K562 (cell line): Measurements from ENCODE around the gene GAPVD1. TPM values are rescaled to one million over a fixed set of nuclear protein-coding genes. Genes with fewer than 3 reads are reported as not detected.

Experiments
- ATAC-seq: fragments of 200-7000 bp; cut with Tn5 transposase; 3 replicates; pipeline ENCODE4 v1.9.1; 2020; ENCODE audit warnings: moderate library complexity
- BruUV-seq: library from RNA; stranded (reverse); fragments of 400-500 nt; replicated peaks from 2 replicates; lab custom pipeline; 2021; lab: Mats Ljungman, UMichigan
- CTCF ChIA-PET: fragments of 300-600 bp; formaldehyde crosslinking; extraction: SDS; loops from one replicate; lab custom pipeline; 2021; ENCODE audit warnings: low intra/inter-chr PET ratio; lab: Yijun Ruan, JAX
- POLR2A ChIA-PET: fragments of 300-600, 350-650 bp; sonication (Branson Sonifier 250); formaldehyde crosslinking; extraction: SDS; loops from one replicate; lab custom pipeline; 2021; ENCODE audit warnings: antibody characterized with exemption, inconsistent platforms; lab: Yijun Ruan, JAX
- DNase-seq, 4 experiments: peaks; one replicate each; pipeline versions ENCODE4 v3.0.0 to v3.0.0-alpha.2; 2011 to 2018; ENCODE audit warnings: low spot score in 3 of 4, mixed read lengths in 3 of 4; ENCODE audit errors: extremely low read depth in 1 of 4
- FAIRE-seq: peaks from 2 replicates; lab custom pipeline; 2011; peaks lifted over from hg19 to GRCh38; lab: Jason Lieb, UNC
- H2AFZ ChIP-seq: 2 replicates; pipeline ENCODE4 v1.6.0; 2011; ENCODE audit warnings: low read depth, low read length, control low read depth, inconsistent platforms
- H3K27ac ChIP-seq: fragments of 200-600 bp; 3 replicates; pipeline ENCODE4 v1.8.0; 2011; ENCODE audit warnings: low read depth, mild to moderate bottlenecking, control low read depth, inconsistent platforms, low read length, moderate library complexity, mixed read lengths; ENCODE audit errors: extremely low read depth
- H3K27me3 ChIP-seq, 2 experiments: fragments of 300-600 bp in 1 of 2; 2 replicates in 1 of 2; 3 replicates in 1 of 2; pipeline versions ENCODE4 v1.6.0 to v1.8.0; 2011; ENCODE audit warnings: inconsistent platforms in 2 of 2, low read length in 2 of 2, mild to moderate bottlenecking in 1 of 2, mixed read lengths in 1 of 2, moderate library complexity in 1 of 2; ENCODE audit not compliant: control insufficient read depth in 2 of 2, insufficient read depth in 2 of 2
- H3K36me3 ChIP-seq: fragments of 300-600 bp; 3 replicates; pipeline ENCODE4 v1.8.0; 2011; ENCODE audit warnings: mild to moderate bottlenecking, low read length, inconsistent platforms; ENCODE audit not compliant: control insufficient read depth, insufficient read depth
- H3K4me1 ChIP-seq, 2 experiments: fragments of 200-600 bp in 1 of 2; replicated peaks in 1 of 2; 2 replicates in 1 of 2; 3 replicates in 1 of 2; pipeline versions ENCODE4 v1.5.1 to v1.8.0; 2011; ENCODE audit warnings: inconsistent platforms in 2 of 2, low read length in 2 of 2, mild to moderate bottlenecking in 1 of 2, mixed read lengths in 1 of 2, moderate library complexity in 1 of 2; ENCODE audit not compliant: control insufficient read depth in 2 of 2, insufficient read depth in 2 of 2
- H3K4me2 ChIP-seq: 2 replicates; pipeline ENCODE4 v1.6.1; 2011; ENCODE audit warnings: low read length, control low read depth, inconsistent platforms, mixed read lengths; ENCODE audit not compliant: insufficient read depth
- H3K4me3 ChIP-seq: fragments of 200-600 bp; sonication (generic), shearing (Covaris generic); 2 replicates; pipeline ENCODE4 v1.5.1; 2016; ENCODE audit warnings: control low read depth, inconsistent platforms
- H3K79me2 ChIP-seq: fragments of 200-600 bp; 3 replicates; pipeline ENCODE4 v1.8.0; 2011; ENCODE audit warnings: low read length, inconsistent platforms; ENCODE audit not compliant: control insufficient read depth, insufficient read depth
- H3K9ac ChIP-seq, 2 experiments: 2 replicates each; pipeline versions ENCODE4 v1.6.0 to v1.6.1; 2011; ENCODE audit warnings: low read depth in 2 of 2, low read length in 2 of 2, control low read depth in 1 of 2, inconsistent platforms in 1 of 2, mild to moderate bottlenecking in 1 of 2, mixed read lengths in 1 of 2; ENCODE audit not compliant: insufficient read depth in 1 of 2
- H3K9me1 ChIP-seq: one replicate; pipeline ENCODE4 v1.6.0; 2011; ENCODE audit warnings: inconsistent platforms, mild to moderate bottlenecking, low read length, moderate library complexity; ENCODE audit not compliant: control insufficient read depth, insufficient read depth
- H3K9me3 ChIP-seq: replicated peaks from 2 replicates; pipeline ENCODE4 v1.5.1; 2011; ENCODE audit warnings: low read depth, low read length, inconsistent platforms; ENCODE audit not compliant: control insufficient read depth, insufficient read depth
- H4K20me1 ChIP-seq: replicated peaks from 2 replicates; pipeline ENCODE4 v1.6.1; 2011; ENCODE audit warnings: low read length, inconsistent platforms, mixed read lengths; ENCODE audit not compliant: control insufficient read depth, insufficient read depth
- MEIS2 ChIP-seq: fragments of 450-650 bp; IDR thresholded peaks from 2 replicates; pipeline ENCODE4 v1.6.1; 2014; ENCODE audit warnings: mild to moderate bottlenecking; ENCODE audit not compliant: partially characterized antibody
- POLR2AphosphoS2 ChIP-seq: IDR thresholded peaks from 2 replicates; pipeline ENCODE4 v1.6.1; 2012; ENCODE audit warnings: low read length, improper control_type of control experiment
- RAD21 ChIP-seq, 2 experiments: fragments of 250-450 bp in 1 of 2; fragments of 450-650 bp in 1 of 2; sonication (Bioruptor Pico) in 1 of 2; formaldehyde crosslinking in 1 of 2; IDR thresholded peaks in 1 of 2; conservative IDR thresholded peaks in 1 of 2; 2 replicates each; pipeline versions ENCODE4 v1.4.0 to v1.8.0; 2020 to 2022; ENCODE audit warnings: mild to moderate bottlenecking in 2 of 2, moderate library complexity in 1 of 2
- RBM34 ChIP-seq: fragments of 200-400 bp; formaldehyde crosslinking; IDR thresholded peaks from 2 replicates; pipeline ENCODE4 v1.6.1; 2018; ENCODE audit warnings: low read length, borderline replicate concordance; ENCODE audit not compliant: insufficient read depth
- ZNF184 ChIP-seq: sonication (generic); formaldehyde crosslinking; IDR thresholded peaks from 2 replicates; pipeline ENCODE4 v1.5.0; 2020; ENCODE audit warnings: missing genetic modification reagents
- ZNF584 ChIP-seq: fragments of 200-800 bp; sonication (Bioruptor generic); IDR thresholded peaks from 2 replicates; pipeline ENCODE4 v1.6.1; 2016; ENCODE audit warnings: low read depth, mild to moderate bottlenecking, missing genetic modification characterization, missing compliant biosample characterization
- WGBS: fragments of 100-300 bp; shearing (Covaris generic); methylation state at CpG from one replicate; pipeline ENCODE4 v1.1.6; 2016; ENCODE audit warnings: low coverage, mixed read lengths; ENCODE audit not compliant: insufficient coverage; ENCODE audit errors: missing lambda C conversion rate; 5-methylcytosine and 5-hydroxymethylcytosine counted together
- in situ Hi-C: fragments of 300-500 bp; cut with MboI; formaldehyde crosslinking; loops from 4 replicates; pipeline ENCODE4 v1.15.0; 2018; ENCODE audit warnings: inconsistent platforms, mixed read lengths
- intact Hi-C: fragments of 100-400 bp; cut with micrococcal nuclease; formaldehyde crosslinking; loops from 2 replicates; pipeline ENCODE4 v1.14.2; 2022
- polyA plus RNA-seq, 8 experiments: library from polyadenylated mRNA; depleted of rRNA in 4 of 8; stranded (reverse) in 5 of 8; unstranded in 3 of 8; fragments of >200 nt; fragmentation: Nextera tagmentation in 2 of 8; fragmentation: Illumina TruSeq in 1 of 8; extraction: Ambion mirVana in 2 of 8; extraction: Trizol in 1 of 8; gene quantifications; 2 replicates each; pipeline versions ENCODE4 v1.2.1 to v1.2.3, GENCODE V29; 2011 to 2014; ENCODE audit warnings: inconsistent platforms in 1 of 8, missing spikeins in 1 of 8
- total RNA-seq, 7 experiments: library from RNA; depleted of rRNA in 6 of 7; stranded (reverse); fragments of >200 nt in 6 of 7; fragmentation: Illumina TruSeq in 2 of 7; extraction: Trizol in 2 of 7; gene quantifications; 2 replicates each; pipeline versions ENCODE4 v1.2.1 to v1.2.3, GENCODE V29; 2011 to 2021; ENCODE audit warnings: low replicate concordance in 1 of 7
- TF ChIP-seq, protein P1 (sequence below), 3 experiments: IDR thresholded peaks in 2 of 3; conservative IDR thresholded peaks in 1 of 3; 2 replicates each; pipeline ENCODE4 v1.5.1; 2011 to 2012; ENCODE audit warnings: low read length in 3 of 3, mild to moderate bottlenecking in 3 of 3, control low read depth in 2 of 3, improper control_type of control experiment in 1 of 3, inconsistent platforms in 1 of 3, low read depth in 1 of 3, mixed read lengths in 1 of 3, moderate library complexity in 1 of 3; ENCODE audit not compliant: insufficient read depth in 2 of 3
- TF ChIP-seq, protein P2 (sequence below): sonication (generic); formaldehyde crosslinking; IDR thresholded peaks from 2 replicates; pipeline ENCODE4 v1.8.0; 2022; ENCODE audit warnings: missing genetic modification reagents, mild to moderate bottlenecking, moderate library complexity, borderline replicate concordance

The GAPVD1 gene
- total and polyA plus RNA-seq, 9 of the 15 experiments (the other 6 are each of a cell fraction or from before 2014, with no cell fraction given) = 9.5 to 66.1 (median 45.5) TPM

DNA sequence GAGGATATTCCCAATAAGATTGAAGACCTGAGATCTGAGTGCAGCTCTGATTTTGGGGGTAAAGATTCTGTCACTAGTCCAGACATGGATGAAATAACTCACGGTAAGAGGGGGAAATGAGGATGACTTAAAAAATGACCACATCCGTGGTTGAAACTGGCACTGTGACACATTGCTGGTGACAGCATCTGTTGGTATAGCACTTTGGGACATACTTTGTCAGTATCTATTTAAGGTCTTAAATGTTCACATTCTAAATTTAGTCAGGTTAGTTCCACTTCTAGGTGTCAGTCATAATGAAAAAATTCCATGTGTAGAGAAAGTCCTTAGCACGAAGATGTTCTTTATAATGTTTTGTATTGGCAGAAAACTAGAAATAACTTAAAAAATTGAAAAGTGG, 70.9 kb downstream of the GAPVD1 start (continued):
- TF ChIP-seq ZNF184 (no peak), RBM34 (no peak)

- Histone ChIP-seq H3K27ac (no peak overlapping the region), H3K4me1 (no peaks in the 10 kb centered on the region), H3K4me2 (no peak overlapping the region), H3K9ac (no peak overlapping the region), H2AFZ (no peak overlapping the region), H3K79me2 (no peaks in the 10 kb centered on the region), H3K9me3 (no peaks in the 10 kb centered on the region), H3K9me1 (no peaks in the 10 kb centered on the region), H3K4me3 (no peak overlapping the region), H4K20me1 (no peaks in the 10 kb centered on the region), H3K27me3 (no peaks in the 10 kb centered on the region), H3K36me3 (peaks cover 78% of the 10 kb centered on the region)
- ATAC-seq (peak; percentile 80), FAIRE-seq (no peak), DNase-seq (peak in 2 of 4 experiments; percentile 30 to 31)
- ChIA-PET CTCF (no interaction called here), POLR2A (interaction anchor here (0.5 to 1.0 kb wide), 4 partner anchors 31 to 119 kb away, joined by 3 read pairs; no protein-coding TSS in a partner anchor)
- BruUV-seq = no TSS peak
- TF ChIP-seq POLR2AphosphoS2 = 0 out of 2 replicates have a peak, but pooled peaks have one; percentile 54
- no peak for TF ChIP-seq ZNF584
- TF ChIP-seq, protein P1, sequence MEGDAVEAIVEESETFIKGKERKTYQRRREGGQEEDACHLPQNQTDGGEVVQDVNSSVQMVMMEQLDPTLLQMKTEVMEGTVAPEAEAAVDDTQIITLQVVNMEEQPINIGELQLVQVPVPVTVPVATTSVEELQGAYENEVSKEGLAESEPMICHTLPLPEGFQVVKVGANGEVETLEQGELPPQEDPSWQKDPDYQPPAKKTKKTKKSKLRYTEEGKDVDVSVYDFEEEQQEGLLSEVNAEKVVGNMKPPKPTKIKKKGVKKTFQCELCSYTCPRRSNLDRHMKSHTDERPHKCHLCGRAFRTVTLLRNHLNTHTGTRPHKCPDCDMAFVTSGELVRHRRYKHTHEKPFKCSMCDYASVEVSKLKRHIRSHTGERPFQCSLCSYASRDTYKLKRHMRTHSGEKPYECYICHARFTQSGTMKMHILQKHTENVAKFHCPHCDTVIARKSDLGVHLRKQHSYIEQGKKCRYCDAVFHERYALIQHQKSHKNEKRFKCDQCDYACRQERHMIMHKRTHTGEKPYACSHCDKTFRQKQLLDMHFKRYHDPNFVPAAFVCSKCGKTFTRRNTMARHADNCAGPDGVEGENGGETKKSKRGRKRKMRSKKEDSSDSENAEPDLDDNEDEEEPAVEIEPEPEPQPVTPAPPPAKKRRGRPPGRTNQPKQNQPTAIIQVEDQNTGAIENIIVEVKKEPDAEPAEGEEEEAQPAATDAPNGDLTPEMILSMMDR (IDR thresholded peaks at IDR 0.05 in 2 of 3, conservative IDR thresholded peaks at IDR 0.05 in 1 of 3; ENCODE audit: insufficient read depth in 2 of 3, low read depth in 1 of 3, low read length in 3 of 3) = peak; percentile 29 to 55 (median 51); a peak in 5 of 6 replicates
- peak; percentile 38 to 57; a peak in 3 of 4 replicates for TF ChIP-seq RAD21 (CRISPR knock-in tag; conservative IDR thresholded peaks at IDR 0.05 in 1 of 2, IDR thresholded peaks at IDR 0.05 in 1 of 2)
- TF ChIP-seq, protein P2, sequence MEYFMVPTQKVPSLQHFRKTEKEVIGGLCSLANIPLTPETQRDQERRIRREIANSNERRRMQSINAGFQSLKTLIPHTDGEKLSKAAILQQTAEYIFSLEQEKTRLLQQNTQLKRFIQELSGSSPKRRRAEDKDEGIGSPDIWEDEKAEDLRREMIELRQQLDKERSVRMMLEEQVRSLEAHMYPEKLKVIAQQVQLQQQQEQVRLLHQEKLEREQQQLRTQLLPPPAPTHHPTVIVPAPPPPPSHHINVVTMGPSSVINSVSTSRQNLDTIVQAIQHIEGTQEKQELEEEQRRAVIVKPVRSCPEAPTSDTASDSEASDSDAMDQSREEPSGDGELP (CRISPR knock-in tag) = 0 out of 2 replicates have a peak, but pooled peaks have one; percentile 30
- TF ChIP-seq MEIS2 = peak; percentile 36
- intact Hi-C loops (loop anchor here (5.0 kb wide), 1 partner anchor 75 kb away; the partner anchor contains the start of gene GAPVD1), in situ Hi-C loops (no loop called here)
- 77% methylated on average over 8 of the region's 8 CpGs for WGBS
These were observed 75.6 kb downstream of the GAPVD1 start for GRCh38 chr9:125337236-125337635.
